Upper lobe of left lung (tissue), 6 donors: ENCODE results near the gene ZBTB39. TPM values are rescaled to one million over a fixed set of nuclear protein-coding genes. Genes with fewer than 3 reads are reported as not detected.

Experiments
- ATAC-seq, 2 donors: fragments of 200-7000 bp; cut with Tn5 transposase; one replicate each; pipeline ENCODE4 v1.9.1; 2022; ENCODE audit warnings: mild to moderate bottlenecking in 2 of 2, moderate library complexity in 2 of 2; ENCODE audit not compliant: low FRiP score in 2 of 2
- DNase-seq, 2 donors: peaks; one replicate each; pipeline ENCODE4 v3.0.0-alpha.2; 2019 to 2020
- H3K27ac ChIP-seq, 4 donors: fragments of 200-600 bp; sonication (generic); one replicate each; pipeline ENCODE4 v1.5.1; 2016 to 2019
- H3K27me3 ChIP-seq, 4 donors: fragments of 200-600 bp; sonication (generic); one replicate each; pipeline ENCODE4 v1.5.1; 2017 to 2019
- H3K36me3 ChIP-seq, 4 donors: fragments of 200-600 bp; sonication (generic); one replicate each; pipeline ENCODE4 v1.5.1; 2016 to 2019
- H3K4me1 ChIP-seq, 4 donors: fragments of 200-600 bp; sonication (generic); one replicate each; pipeline ENCODE4 v1.5.1; 2018 to 2019
- H3K4me3 ChIP-seq, 4 donors: fragments of 200-600 bp; sonication (generic); one replicate each; pipeline ENCODE4 v1.5.1; 2017 to 2019; ENCODE audit warnings: mild to moderate bottlenecking in 2 of 4, moderate library complexity in 1 of 4
- H3K9me3 ChIP-seq, 4 donors: fragments of 200-600 bp; sonication (generic); one replicate each; pipeline ENCODE4 v1.5.1; 2018 to 2019
- CTCF ChIP-seq, 6 experiments: fragments of 450-650 bp in 4 of 6; fragments of 200-600 bp in 2 of 6; sonication (generic) in 2 of 6; IDR thresholded peaks; one replicate each; pipeline ENCODE4 v1.5.1; 2016 to 2019; ENCODE audit warnings: antibody characterized with exemption in 6 of 6
- EP300 ChIP-seq, 4 donors: sonication (generic); formaldehyde crosslinking; IDR thresholded peaks; one replicate each; pipeline ENCODE4 v1.5.1; 2017; ENCODE audit warnings: antibody characterized with exemption in 4 of 4, control low read depth in 2 of 4
- POLR2A ChIP-seq, 4 donors: fragments of 450-650 bp; IDR thresholded peaks; one replicate each; pipeline ENCODE4 v1.5.1; 2016 to 2017; ENCODE audit warnings: antibody characterized with exemption in 4 of 4, mild to moderate bottlenecking in 2 of 4
- POLR2AphosphoS5 ChIP-seq, 2 donors: sonication (generic); formaldehyde crosslinking; IDR thresholded peaks; one replicate each; pipeline ENCODE4 v1.5.1; 2017; ENCODE audit warnings: antibody characterized with exemption in 2 of 2
- WGBS, 2 donors: methylation state at CpG; one replicate each; pipeline ENCODE4 v1.1.5; 2017 to 2018; 5-methylcytosine and 5-hydroxymethylcytosine counted together
- total RNA-seq, 6 donors: library from RNA; depleted of rRNA in 4 of 6; stranded (reverse); fragments of >200 nt in 4 of 6; gene quantifications; one replicate each; pipeline versions ENCODE4 v1.1.0 to v1.2.1, GENCODE V29; 2016 to 2021
- donor health status: DM: no; HTN: no; CAD: no; lungs with moderate emphysema.
- donor health status: DM: no; HTN: yes; CAD: no; lungs with severe emphysema.

The ZBTB39 gene
- total RNA-seq, 6 donors from 2014 or later, result 3.2 to 9.4 (median 6.2) TPM

GRCh38 chr12:56998316-56998715, 8.0 kb downstream of the ZBTB39 start:
- peak overlapping the region in 1 of 4 donors; percentile 12 for H3K27ac ChIP-seq
- ATAC-seq, result no peak
- DNase-seq, result no peak
- WGBS, 2 donors, result 90 to 97% methylated on average over 6 of the region's 6 CpGs
- TF ChIP-seq POLR2A (IDR thresholded peaks at IDR 0.05) (no peak), EP300 (IDR thresholded peaks at IDR 0.05) (no peak), CTCF (IDR thresholded peaks at IDR 0.05) (no peak), POLR2AphosphoS5 (IDR thresholded peaks at IDR 0.05) (no peak)
- H3K4me3 ChIP-seq, result no peak overlapping the region
- H3K4me1 ChIP-seq, result peaks cover 14 to 34% (median 21%) of the 10 kb centered on the region in 4 donors
- no peaks in the 10 kb centered on the region for H3K27me3 ChIP-seq
- H3K9me3 ChIP-seq, result no peaks in the 10 kb centered on the region
- H3K36me3 ChIP-seq, result peaks cover 12 to 46% (median 17%) of the 10 kb centered on the region in 4 donors

DNA sequence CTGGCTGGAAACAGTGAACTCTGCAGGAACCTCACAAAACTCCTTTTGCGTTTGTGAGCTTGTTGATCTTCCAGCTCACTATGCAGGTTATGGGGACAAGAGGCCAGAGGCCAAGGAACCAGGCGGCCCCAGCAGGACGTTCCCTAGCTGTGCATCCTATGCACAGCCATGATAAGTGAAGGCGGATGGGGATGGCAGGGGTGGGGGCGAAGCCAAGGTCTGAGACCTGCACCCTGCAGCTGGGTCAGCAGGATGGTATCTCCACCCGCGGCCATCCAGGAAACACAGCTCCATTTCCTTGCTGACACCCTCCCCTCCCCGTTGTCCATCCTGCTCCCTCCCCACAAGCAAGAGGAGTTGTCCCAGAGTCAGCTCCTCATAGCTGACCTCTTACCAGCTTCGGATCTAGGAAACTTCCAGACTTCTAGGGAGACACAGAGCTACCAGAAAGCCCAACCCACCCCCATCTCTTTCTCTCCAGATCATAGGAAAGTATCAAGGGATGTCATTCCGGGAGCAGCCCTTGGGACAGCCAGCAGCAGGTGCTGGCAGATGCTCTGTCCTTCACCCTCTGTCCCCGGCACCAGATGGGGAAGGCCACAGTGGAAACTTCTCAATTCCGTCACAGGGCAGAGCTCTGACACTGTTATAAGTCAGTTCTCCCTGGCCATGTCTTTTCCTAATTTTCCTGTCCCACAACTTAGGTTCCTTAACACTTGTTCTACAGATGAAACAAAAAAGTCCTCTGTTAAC, 9.4 kb downstream of the ZBTB39 start:
- WGBS, 2 donors, result 61 to 75% methylated on average over 6 to 10 of the region's 12 CpGs

GRCh38 chr12:56995930-56996496, 10.3 kb downstream of the ZBTB39 start:
- peaks cover 0 to 26% (median 2%) of the 10 kb centered on the region in 4 donors for H3K36me3 ChIP-seq
- TF ChIP-seq POLR2AphosphoS5 (IDR thresholded peaks at IDR 0.05), result no peak
- TF ChIP-seq EP300 (IDR thresholded peaks at IDR 0.05), result no peak
- no peak for TF ChIP-seq POLR2A (IDR thresholded peaks at IDR 0.05)
- no peak for TF ChIP-seq CTCF (IDR thresholded peaks at IDR 0.05)
- H3K4me1 ChIP-seq, result peaks cover 15 to 35% (median 24%) of the 10 kb centered on the region in 4 donors
- ATAC-seq, result no peak
- H3K27me3 ChIP-seq, result no peaks in the 10 kb centered on the region
- WGBS, 2 donors, result 94% methylated on average over 5 to 11 of the region's 11 CpGs
- no peaks in the 10 kb centered on the region for H3K9me3 ChIP-seq
- no peak overlapping the region for H3K27ac ChIP-seq
- DNase-seq, result no peak
- H3K4me3 ChIP-seq, result no peak overlapping the region

More for the DNA sequence above, 9.4 kb downstream of the ZBTB39 start:
- Histone ChIP-seq H3K27ac (peak overlapping the region in 1 of 4 donors; percentile 44), H3K4me1 (peaks cover 14 to 35% (median 23%) of the 10 kb centered on the region in 4 donors), H3K27me3 (no peaks in the 10 kb centered on the region), H3K4me3 (no peak overlapping the region), H3K36me3 (peaks cover 0 to 33% (median 4%) of the 10 kb centered on the region in 4 donors), H3K9me3 (no peaks in the 10 kb centered on the region)
- ATAC-seq (peak in 1 of 2 donors; percentile 27), DNase-seq (no peak)
- TF ChIP-seq EP300 (IDR thresholded peaks at IDR 0.05), result no peak
- TF ChIP-seq POLR2A (IDR thresholded peaks at IDR 0.05), result no peak
- TF ChIP-seq POLR2AphosphoS5 (IDR thresholded peaks at IDR 0.05), result peak in 1 of 2 donors; percentile 41
- TF ChIP-seq CTCF (IDR thresholded peaks at IDR 0.05), result no peak

DNA sequence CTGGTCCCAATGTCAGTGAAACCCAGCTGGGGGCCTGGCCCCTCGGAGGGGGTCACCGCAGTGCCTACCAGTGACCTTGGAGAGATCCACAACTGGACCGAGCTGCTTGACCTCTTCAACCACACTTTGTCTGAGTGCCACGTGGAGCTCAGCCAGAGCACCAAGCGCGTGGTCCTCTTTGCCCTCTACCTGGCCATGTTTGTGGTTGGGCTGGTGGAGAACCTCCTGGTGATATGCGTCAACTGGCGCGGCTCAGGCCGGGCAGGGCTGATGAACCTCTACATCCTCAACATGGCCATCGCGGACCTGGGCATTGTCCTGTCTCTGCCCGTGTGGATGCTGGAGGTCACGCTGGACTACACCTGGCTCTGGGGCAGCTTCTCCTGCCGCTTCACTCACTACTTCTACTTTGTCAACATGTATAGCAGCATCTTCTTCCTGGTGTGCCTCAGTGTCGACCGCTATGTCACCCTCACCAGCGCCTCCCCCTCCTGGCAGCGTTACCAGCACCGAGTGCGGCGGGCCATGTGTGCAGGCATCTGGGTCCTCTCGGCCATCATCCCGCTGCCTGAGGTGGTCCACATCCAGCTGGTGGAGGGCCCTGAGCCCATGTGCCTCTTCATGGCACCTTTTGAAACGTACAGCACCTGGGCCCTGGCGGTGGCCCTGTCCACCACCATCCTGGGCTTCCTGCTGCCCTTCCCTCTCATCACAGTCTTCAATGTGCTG, 11.0 kb downstream of the ZBTB39 start:
- peaks cover 0 to 19% (median 0%) of the 10 kb centered on the region in 4 donors for H3K36me3 ChIP-seq
- H3K4me1 ChIP-seq, result peaks cover 18 to 33% (median 26%) of the 10 kb centered on the region in 4 donors
- ATAC-seq (no peak), DNase-seq (peak in 1 of 2 donors; percentile 72)
- no peak overlapping the region for H3K27ac ChIP-seq
- H3K9me3 ChIP-seq, result no peaks in the 10 kb centered on the region
- TF ChIP-seq POLR2AphosphoS5 (IDR thresholded peaks at IDR 0.05) (no peak), CTCF (IDR thresholded peaks at IDR 0.05) (no peak), POLR2A (IDR thresholded peaks at IDR 0.05) (no peak), EP300 (IDR thresholded peaks at IDR 0.05) (no peak)
- H3K4me3 ChIP-seq, result no peak overlapping the region
- WGBS, 2 donors, result 94 to 95% methylated on average over 24 to 26 of the region's 26 CpGs
- no peaks in the 10 kb centered on the region for H3K27me3 ChIP-seq
